Mammary epithelial cell (primary cell): ENCODE measurements around the gene SORBS2.

Source experiments
- EZH2 ChIP-seq: IDR thresholded peaks from 2 replicates; pipeline ENCODE4 v1.6.1; 2012; ENCODE audit warnings: low read length, inconsistent platforms, borderline replicate concordance
- TF ChIP-seq, protein P1 (sequence below), 2 donors: IDR thresholded peaks in 1 of 2; conservative IDR thresholded peaks in 1 of 2; 2 replicates each; pipeline ENCODE4 v1.5.1; 2011 to 2012; ENCODE audit warnings: inconsistent platforms in 2 of 2, low read length in 2 of 2, mild to moderate bottlenecking in 2 of 2, control low read depth in 1 of 2, low read depth in 1 of 2; ENCODE audit not compliant: insufficient read depth in 1 of 2; ENCODE audit errors: extremely low read depth in 1 of 2

GRCh38 chr4:185738820-185739219 is 73.2 kb downstream of the SORBS2 start:
- TF ChIP-seq, protein P1, sequence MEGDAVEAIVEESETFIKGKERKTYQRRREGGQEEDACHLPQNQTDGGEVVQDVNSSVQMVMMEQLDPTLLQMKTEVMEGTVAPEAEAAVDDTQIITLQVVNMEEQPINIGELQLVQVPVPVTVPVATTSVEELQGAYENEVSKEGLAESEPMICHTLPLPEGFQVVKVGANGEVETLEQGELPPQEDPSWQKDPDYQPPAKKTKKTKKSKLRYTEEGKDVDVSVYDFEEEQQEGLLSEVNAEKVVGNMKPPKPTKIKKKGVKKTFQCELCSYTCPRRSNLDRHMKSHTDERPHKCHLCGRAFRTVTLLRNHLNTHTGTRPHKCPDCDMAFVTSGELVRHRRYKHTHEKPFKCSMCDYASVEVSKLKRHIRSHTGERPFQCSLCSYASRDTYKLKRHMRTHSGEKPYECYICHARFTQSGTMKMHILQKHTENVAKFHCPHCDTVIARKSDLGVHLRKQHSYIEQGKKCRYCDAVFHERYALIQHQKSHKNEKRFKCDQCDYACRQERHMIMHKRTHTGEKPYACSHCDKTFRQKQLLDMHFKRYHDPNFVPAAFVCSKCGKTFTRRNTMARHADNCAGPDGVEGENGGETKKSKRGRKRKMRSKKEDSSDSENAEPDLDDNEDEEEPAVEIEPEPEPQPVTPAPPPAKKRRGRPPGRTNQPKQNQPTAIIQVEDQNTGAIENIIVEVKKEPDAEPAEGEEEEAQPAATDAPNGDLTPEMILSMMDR (conservative IDR thresholded peaks at IDR 0.05 in 1 of 2, IDR thresholded peaks at IDR 0.05 in 1 of 2; ENCODE audit: extremely low read depth in 1 of 2, insufficient read depth in 1 of 2, low read depth in 1 of 2, low read length in 2 of 2) = no peak
- no peak for TF ChIP-seq EZH2
